HCT116 (cell line): ENCODE results near the gene NEMP1.

ENCODE experiments used
- CEBPB ChIP-seq: IDR thresholded peaks from 2 replicates; pipeline ENCODE4 v1.6.1; 2012; ENCODE audit warnings: low read depth
- CTCF ChIP-seq, 3 experiments: fragments of 200-600 bp in 1 of 3; sonication (generic) in 1 of 3; IDR thresholded peaks in 2 of 3; conservative IDR thresholded peaks in 1 of 3; 2 replicates each; pipeline ENCODE4 v1.5.1; 2012 to 2017; ENCODE audit warnings: low read depth in 2 of 3, low read length in 2 of 3, antibody characterized with exemption in 1 of 3, borderline replicate concordance in 1 of 3, control low read depth in 1 of 3, mild to moderate bottlenecking in 1 of 3, mixed read lengths in 1 of 3, mixed run types in 1 of 3, moderate library complexity in 1 of 3; ENCODE audit not compliant: insufficient read depth in 1 of 3
- EZH2phosphoT487 ChIP-seq: fragments of 200-600 bp; IDR thresholded peaks from 2 replicates; pipeline ENCODE4 v1.6.1; 2018; ENCODE audit warnings: antibody characterized with exemption, borderline replicate concordance
- POLR2AphosphoS5 ChIP-seq: IDR thresholded peaks from 2 replicates; pipeline ENCODE4 v1.6.1; 2011; ENCODE audit warnings: mild to moderate bottlenecking, low read depth, low read length, moderate library complexity
- SIN3A ChIP-seq: IDR thresholded peaks from 2 replicates; pipeline ENCODE4 v1.6.1; 2012; ENCODE audit warnings: low read depth
- ZBTB33 ChIP-seq: IDR thresholded peaks from 2 replicates; pipeline ENCODE4 v1.6.1; 2011; ENCODE audit warnings: mild to moderate bottlenecking, low read length, moderate library complexity; ENCODE audit not compliant: insufficient replicate concordance; ENCODE audit errors: extremely low read depth

DNA sequence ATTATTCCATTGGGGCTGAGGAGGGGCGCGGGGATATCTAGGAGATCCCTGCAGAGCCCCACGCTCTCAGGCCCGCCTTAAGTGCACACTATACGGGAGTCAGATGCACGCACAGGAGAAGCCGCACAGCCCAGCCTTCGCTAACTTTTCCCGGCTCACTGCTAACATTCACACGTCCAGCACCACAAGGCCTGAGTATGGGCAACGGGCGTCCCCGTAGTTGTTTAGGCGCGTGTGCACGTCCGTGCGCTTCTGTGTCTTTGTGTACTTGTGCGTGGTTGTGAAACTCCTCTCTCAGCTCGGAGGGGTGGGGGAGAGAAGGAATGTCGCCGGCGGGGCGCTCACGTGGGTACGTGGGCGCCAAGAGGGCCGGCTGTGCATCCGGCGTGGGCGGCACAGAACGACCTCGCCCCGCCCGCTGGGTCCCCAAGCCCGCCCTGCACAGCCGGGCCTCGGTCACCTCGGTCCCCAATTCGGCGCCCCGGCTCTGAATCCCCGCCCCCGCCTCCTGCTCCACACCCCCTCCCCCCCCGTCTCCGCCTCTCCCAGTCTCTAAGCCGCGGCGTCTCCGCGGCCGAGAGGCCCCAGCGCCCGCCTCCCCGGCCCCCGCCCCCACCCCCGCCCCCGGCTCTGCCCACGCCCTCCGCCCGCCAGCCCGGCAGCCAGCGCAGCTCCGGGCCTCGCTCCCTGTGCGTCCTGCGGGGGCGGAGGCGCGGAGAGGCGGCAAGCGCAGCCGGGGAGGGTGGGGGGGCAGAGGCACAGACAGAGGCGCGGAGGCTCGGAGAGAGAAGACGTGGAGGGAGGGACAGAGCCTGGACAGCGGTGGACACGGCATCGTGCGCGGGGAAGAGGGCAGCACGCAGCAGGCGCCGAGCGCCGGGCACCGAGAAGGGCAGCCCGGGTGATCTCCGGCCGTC lies 10.0 kb upstream of the NEMP1 start, which contains the start of gene NAB2:
- TF ChIP-seq CTCF (IDR thresholded peaks at IDR 0.05 in 2 of 3, conservative IDR thresholded peaks at IDR 0.05 in 1 of 3; ENCODE audit: borderline replicate concordance in 1 of 3, insufficient read depth in 1 of 3, low read depth in 2 of 3, low read length in 2 of 3) (no peak), EZH2phosphoT487 (no peak), ZBTB33 (no peak), POLR2AphosphoS5 (peak; percentile 32), SIN3A (no peak), CEBPB (no peak)
